Peyer's patch (tissue), 4 donors: ENCODE data around the gene SETD4.

Source experiments
- POLR2A ChIP-seq, 2 donors: fragments of 450-650 bp; IDR thresholded peaks; one replicate each; pipeline ENCODE4 v1.5.1; 2017; ENCODE audit warnings: antibody characterized with exemption in 2 of 2, mild to moderate bottlenecking in 2 of 2, moderate library complexity in 2 of 2
- TF ChIP-seq, protein P1 (sequence below), 6 experiments: fragments of 450-650 bp in 4 of 6; fragments of 200-600 bp in 2 of 6; sonication (generic) in 1 of 6; IDR thresholded peaks; one replicate each; pipeline ENCODE4 v1.5.1; 2017 to 2019; ENCODE audit warnings: antibody characterized with exemption in 6 of 6, mild to moderate bottlenecking in 3 of 6, moderate library complexity in 1 of 6

DNA sequence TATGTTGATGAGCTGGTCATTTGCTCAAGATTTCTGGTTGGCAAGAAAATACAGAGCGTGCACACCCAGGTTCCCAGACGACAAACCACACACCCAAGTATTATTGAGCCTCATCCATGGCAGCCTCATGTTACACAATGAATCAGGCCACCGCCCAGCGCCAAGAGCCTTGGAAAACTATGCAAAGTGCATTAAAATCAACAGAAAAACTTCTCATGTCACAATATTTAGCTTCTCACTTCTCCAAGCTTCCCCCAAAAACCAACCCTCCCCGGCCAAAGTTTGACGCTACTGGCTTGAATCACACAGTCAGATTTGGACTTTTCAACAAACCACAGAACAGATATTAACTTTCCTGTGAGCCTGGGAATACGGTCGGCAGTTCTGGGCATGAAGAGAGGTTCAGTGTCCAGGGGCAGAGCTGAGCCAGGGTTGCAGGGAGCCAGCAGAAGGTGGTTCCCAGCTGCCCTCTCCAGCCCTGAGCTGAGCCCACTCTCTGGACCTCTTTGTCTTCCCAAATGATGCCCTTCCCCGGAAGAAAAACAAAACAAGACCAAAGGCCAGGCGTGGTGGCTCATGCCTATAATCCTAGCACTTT lies 71.1 kb downstream of the SETD4 start:
- TF ChIP-seq, protein P1, sequence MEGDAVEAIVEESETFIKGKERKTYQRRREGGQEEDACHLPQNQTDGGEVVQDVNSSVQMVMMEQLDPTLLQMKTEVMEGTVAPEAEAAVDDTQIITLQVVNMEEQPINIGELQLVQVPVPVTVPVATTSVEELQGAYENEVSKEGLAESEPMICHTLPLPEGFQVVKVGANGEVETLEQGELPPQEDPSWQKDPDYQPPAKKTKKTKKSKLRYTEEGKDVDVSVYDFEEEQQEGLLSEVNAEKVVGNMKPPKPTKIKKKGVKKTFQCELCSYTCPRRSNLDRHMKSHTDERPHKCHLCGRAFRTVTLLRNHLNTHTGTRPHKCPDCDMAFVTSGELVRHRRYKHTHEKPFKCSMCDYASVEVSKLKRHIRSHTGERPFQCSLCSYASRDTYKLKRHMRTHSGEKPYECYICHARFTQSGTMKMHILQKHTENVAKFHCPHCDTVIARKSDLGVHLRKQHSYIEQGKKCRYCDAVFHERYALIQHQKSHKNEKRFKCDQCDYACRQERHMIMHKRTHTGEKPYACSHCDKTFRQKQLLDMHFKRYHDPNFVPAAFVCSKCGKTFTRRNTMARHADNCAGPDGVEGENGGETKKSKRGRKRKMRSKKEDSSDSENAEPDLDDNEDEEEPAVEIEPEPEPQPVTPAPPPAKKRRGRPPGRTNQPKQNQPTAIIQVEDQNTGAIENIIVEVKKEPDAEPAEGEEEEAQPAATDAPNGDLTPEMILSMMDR (IDR thresholded peaks at IDR 0.05), result no peak
- no peak for TF ChIP-seq POLR2A (IDR thresholded peaks at IDR 0.05)
